ENCODE data around the gene EYS. TPM values are rescaled to one million over a fixed set of nuclear protein-coding genes. Genes with fewer than 3 reads are reported as not detected.

The EYS gene
- total and polyA plus RNA-seq, 2 of the 13 experiments (the other 11 are each of a cell fraction or from before 2014, with no cell fraction given) = 0.04 to 0.07 TPM

- no peak for TF ChIP-seq NFAT5 (CRISPR knock-in tag; IDR thresholded peaks at IDR 0.05)
- TF ChIP-seq FOXP4 (CRISPR knock-in tag; IDR thresholded peaks at IDR 0.05) = peak; percentile 79
- no peak for TF ChIP-seq CBX1 (IDR thresholded peaks at IDR 0.05; ENCODE audit: low read depth)
- no peak for TF ChIP-seq SP1 (IDR thresholded peaks at IDR 0.05)
- TF ChIP-seq SP1 (CRISPR knock-in tag; IDR thresholded peaks at IDR 0.05) = no peak
- TF ChIP-seq CSRNP2 (CRISPR knock-in tag; conservative IDR thresholded peaks at IDR 0.05; ENCODE audit: low read depth) = no peak
- TF ChIP-seq TEAD3 (CRISPR knock-in tag; optimal IDR thresholded peaks at IDR 0.05; ENCODE audit: borderline replicate concordance) = peak; percentile 94
- TF ChIP-seq SOX6 (IDR thresholded peaks at IDR 0.05) = no peak
- peak; percentile 95 for TF ChIP-seq SOX6 (CRISPR knock-in tag; IDR thresholded peaks at IDR 0.05)
- 0 out of 2 replicates have a peak, but pooled peaks have one; percentile 77 for TF ChIP-seq SATB2 (CRISPR knock-in tag; IDR thresholded peaks at IDR 0.05)
- peak; percentile 91 for TF ChIP-seq DPF2 (CRISPR knock-in tag; IDR thresholded peaks at IDR 0.05; ENCODE audit: borderline replicate concordance, low read depth)
- TF ChIP-seq THAP8 (CRISPR knock-in tag; IDR thresholded peaks at IDR 0.05; ENCODE audit: borderline replicate concordance) = no peak
- peak; percentile 58; the same call in 1 of the 2 replicates for TF ChIP-seq ATF1 (CRISPR knock-in tag; IDR thresholded peaks at IDR 0.05)
- no peak for TF ChIP-seq ATF7 (IDR thresholded peaks at IDR 0.05)
- TF ChIP-seq ATF7 (CRISPR knock-in tag; IDR thresholded peaks at IDR 0.05) = no peak
- TF ChIP-seq MIER3 (CRISPR knock-in tag; IDR thresholded peaks at IDR 0.05; ENCODE audit: borderline replicate concordance) = peak; percentile 68; the same call in 1 of the 2 replicates
- TF ChIP-seq CHD4 (IDR thresholded peaks at IDR 0.05; ENCODE audit: borderline replicate concordance, low read length) = peak; percentile 75; the same call in 1 of the 2 replicates
- TF ChIP-seq ERF (CRISPR knock-in tag; IDR thresholded peaks at IDR 0.05) = peak; percentile 80
- TF ChIP-seq ZKSCAN5 (CRISPR knock-in tag; IDR thresholded peaks at IDR 0.05) = no peak
- TF ChIP-seq ZNF335 (CRISPR knock-in tag; IDR thresholded peaks at IDR 0.05) = no peak
- TF ChIP-seq ZNF317 (CRISPR knock-in tag; IDR thresholded peaks at IDR 0.05) = 0 out of 2 replicates have a peak, but pooled peaks have one; percentile 72
These were observed 1660.2 kb downstream of the EYS start (continued) for GRCh38 chr6:64046746-64047208.

Data from HepG2 (cell line).